Measurements from ENCODE around the gene ERI3. TPM values are rescaled to one million over a fixed set of nuclear protein-coding genes. Genes with fewer than 3 reads are reported as not detected.

ERI3 gene
- polyA plus RNA-seq, 2 of the 4 experiments (the other 2 are of a cell fraction), result 43.4 to 44.7 TPM

DNA sequence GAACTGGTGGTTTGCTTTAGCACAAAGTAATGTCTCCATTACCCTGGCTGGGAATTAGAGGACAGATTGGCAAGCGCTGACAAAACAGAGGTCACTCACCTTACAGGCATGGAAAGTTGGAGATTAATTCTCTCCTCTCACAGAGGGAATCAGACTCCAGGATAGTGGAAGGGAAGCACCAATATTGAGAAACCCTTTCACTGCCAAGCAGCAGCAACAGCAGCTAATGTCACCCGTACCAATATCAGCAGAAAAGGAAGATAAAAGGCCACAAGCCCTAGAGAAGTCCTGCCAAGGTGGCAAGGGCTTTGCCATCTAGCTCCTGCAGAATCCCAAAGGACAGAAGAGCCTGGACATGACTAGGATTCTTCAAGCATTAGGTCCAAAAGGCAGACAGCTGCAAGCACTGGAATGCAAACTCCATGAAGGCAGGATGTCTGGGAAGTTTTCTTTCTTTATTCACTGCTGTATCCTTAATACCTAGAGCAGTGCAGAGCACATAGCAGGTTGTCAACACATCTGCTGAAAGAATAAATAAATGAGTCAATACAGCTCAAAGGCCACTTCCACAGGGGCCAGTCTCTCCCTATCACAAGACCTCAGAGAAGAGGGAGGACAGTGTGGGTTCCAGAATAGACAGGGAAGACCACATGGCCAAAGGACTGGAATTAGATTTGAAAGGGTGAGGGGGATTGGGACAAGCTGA, 57.2 kb downstream of the ERI3 start:
- ATAC-seq (no peak), FAIRE-seq (no peak), DNase-seq (ENCODE audit: low read depth in 1 of 2, low spot score in 1 of 2) (no peak)
- ChIA-PET POLR2A (no interaction called here), CTCF (interaction anchor here (0.9 to 3.2 kb wide), 2 partner anchors 15 to 80 kb away, joined by 3 to 12 read pairs; no protein-coding TSS in a partner anchor)
- Histone ChIP-seq H3K27ac (no peak overlapping the region), H3K4me2 (no peak overlapping the region), H3K4me3 (no peak overlapping the region), H3K9me3 (no peaks in the 10 kb centered on the region), H3K4me1 (no peaks in the 10 kb centered on the region)
- no peak for TF ChIP-seq MYC (IDR thresholded peaks at IDR 0.05; ENCODE audit: borderline replicate concordance, low read length)
- 91% methylated on average over 2 of the region's 2 CpGs for WGBS (ENCODE audit: missing lambda C conversion rate)

DNA sequence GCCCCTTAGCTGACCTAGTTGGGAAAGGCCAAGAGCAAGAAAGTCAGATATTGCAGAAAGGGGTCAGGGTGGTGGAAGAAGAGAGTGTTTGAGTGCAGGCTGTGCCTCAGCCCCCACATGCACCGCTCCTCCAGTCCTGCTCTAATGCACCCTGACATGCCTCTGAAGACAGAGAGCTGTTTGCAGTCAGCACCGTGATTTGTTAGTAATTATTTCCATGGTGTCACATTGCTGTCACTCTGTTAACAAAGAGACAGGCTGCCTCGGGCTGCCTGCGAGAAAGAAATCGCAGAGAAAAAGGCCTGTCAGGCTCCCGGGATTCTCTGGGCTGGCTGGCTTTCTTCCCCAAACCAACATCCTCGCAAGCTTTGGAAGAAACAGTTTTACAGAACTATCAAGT, 58.3 kb downstream of the ERI3 start:
- no peak overlapping the region for H3K4me3 ChIP-seq
- ATAC-seq, result no peak
- no peaks in the 10 kb centered on the region for H3K9me3 ChIP-seq
- POLR2A ChIA-PET, result no interaction called here
- WGBS (ENCODE audit: missing lambda C conversion rate), result 92% methylated on average over 7 of the region's 7 CpGs
- no peak for FAIRE-seq
- no peak for DNase-seq (ENCODE audit: low read depth in 1 of 2, low spot score in 1 of 2)
- H3K27ac ChIP-seq, result no peak overlapping the region
- CTCF ChIA-PET, result interaction anchor here (3.2 kb wide), 1 partner anchor 79 kb away, joined by 12 read pairs; no protein-coding TSS in a partner anchor
- no peak for TF ChIP-seq FOSB (CRISPR knock-in tag; IDR thresholded peaks at IDR 0.05)
- TF ChIP-seq ZSCAN20 (CRISPR knock-in tag; IDR thresholded peaks at IDR 0.05), result no peak
- no peak for TF ChIP-seq RARB (CRISPR knock-in tag; IDR thresholded peaks at IDR 0.05)
- TF ChIP-seq, protein P1, sequence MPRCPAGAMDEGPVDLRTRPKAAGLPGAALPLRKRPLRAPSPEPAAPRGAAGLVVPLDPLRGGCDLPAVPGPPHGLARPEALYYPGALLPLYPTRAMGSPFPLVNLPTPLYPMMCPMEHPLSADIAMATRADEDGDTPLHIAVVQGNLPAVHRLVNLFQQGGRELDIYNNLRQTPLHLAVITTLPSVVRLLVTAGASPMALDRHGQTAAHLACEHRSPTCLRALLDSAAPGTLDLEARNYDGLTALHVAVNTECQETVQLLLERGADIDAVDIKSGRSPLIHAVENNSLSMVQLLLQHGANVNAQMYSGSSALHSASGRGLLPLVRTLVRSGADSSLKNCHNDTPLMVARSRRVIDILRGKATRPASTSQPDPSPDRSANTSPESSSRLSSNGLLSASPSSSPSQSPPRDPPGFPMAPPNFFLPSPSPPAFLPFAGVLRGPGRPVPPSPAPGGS (IDR thresholded peaks at IDR 0.05), result no peak
- TF ChIP-seq HEYL (CRISPR knock-in tag; IDR thresholded peaks at IDR 0.05), result no peak
- no peak for TF ChIP-seq ZFP36 (IDR thresholded peaks at IDR 0.05; ENCODE audit: borderline replicate concordance, partially characterized antibody)
- no peak for TF ChIP-seq ZC3H11A (IDR thresholded peaks at IDR 0.05)
- no peak for TF ChIP-seq ESRRA (IDR thresholded peaks at IDR 0.05; ENCODE audit: borderline replicate concordance, low read length)
- no peak for TF ChIP-seq NPAS2 (CRISPR knock-in tag; IDR thresholded peaks at IDR 0.05; ENCODE audit: borderline replicate concordance)
- no peak for TF ChIP-seq RCOR1 (IDR thresholded peaks at IDR 0.05; ENCODE audit: low read depth, low read length)
- TF ChIP-seq FOXS1 (CRISPR knock-in tag; IDR thresholded peaks at IDR 0.05), result no peak
- TF ChIP-seq KDM5A (IDR thresholded peaks at IDR 0.05), result no peak
- TF ChIP-seq HOXB13 (CRISPR knock-in tag; IDR thresholded peaks at IDR 0.05; ENCODE audit: low read depth), result no peak
- no peak for TF ChIP-seq EHMT2 (IDR thresholded peaks at IDR 0.05; ENCODE audit: low read depth)
- no peak for TF ChIP-seq CBX2 (IDR thresholded peaks at IDR 0.05; ENCODE audit: borderline replicate concordance, low read depth)
- TF ChIP-seq, protein P2, sequence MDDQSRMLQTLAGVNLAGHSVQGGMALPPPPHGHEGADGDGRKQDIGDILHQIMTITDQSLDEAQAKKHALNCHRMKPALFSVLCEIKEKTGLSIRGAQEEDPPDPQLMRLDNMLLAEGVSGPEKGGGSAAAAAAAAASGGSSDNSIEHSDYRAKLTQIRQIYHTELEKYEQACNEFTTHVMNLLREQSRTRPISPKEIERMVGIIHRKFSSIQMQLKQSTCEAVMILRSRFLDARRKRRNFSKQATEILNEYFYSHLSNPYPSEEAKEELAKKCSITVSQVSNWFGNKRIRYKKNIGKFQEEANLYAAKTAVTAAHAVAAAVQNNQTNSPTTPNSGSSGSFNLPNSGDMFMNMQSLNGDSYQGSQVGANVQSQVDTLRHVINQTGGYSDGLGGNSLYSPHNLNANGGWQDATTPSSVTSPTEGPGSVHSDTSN (IDR thresholded peaks at IDR 0.05), result no peak
- TF ChIP-seq POLR2A (IDR thresholded peaks at IDR 0.05; ENCODE audit: low read length), result no peak
- no peaks in the 10 kb centered on the region for H3K4me1 ChIP-seq
- H3K4me2 ChIP-seq, result no peak overlapping the region

DNA sequence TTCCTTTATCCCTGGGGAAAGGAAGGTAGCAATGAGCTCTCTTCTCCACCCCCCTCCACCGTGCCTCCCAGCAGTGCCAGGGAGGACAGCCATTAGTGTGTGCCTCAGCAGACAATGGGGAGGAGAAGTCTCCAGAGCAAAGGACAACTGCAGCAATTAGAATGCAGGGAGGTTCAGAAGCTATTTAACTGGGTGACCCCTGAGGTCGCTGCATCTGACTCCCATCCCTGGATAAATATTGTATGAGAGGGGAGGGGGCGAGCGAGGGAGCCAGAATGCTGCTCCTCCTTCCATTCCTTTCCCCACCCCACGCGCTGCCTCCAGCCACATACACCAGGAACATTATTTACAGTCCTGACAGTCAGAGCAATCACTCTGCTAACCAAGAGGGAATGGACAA, 59.0 kb downstream of the ERI3 start:
- no peak for ATAC-seq
- Histone ChIP-seq H3K9me3 (no peaks in the 10 kb centered on the region), H3K4me2 (no peak overlapping the region), H3K4me3 (no peak overlapping the region), H3K27ac (no peak overlapping the region), H3K4me1 (no peaks in the 10 kb centered on the region)
- CTCF ChIA-PET, result interaction anchor here (1.1 to 3.2 kb wide), 4 partner anchors 15 to 78 kb away, joined by 3 to 12 read pairs (median 4); no protein-coding TSS in a partner anchor
- DNase-seq (ENCODE audit: low read depth in 1 of 2, low spot score in 1 of 2), result no peak
- TF ChIP-seq EHF (CRISPR knock-in tag; IDR thresholded peaks at IDR 0.05), result no peak
- TF ChIP-seq JUN (IDR thresholded peaks at IDR 0.05), result no peak
- TF ChIP-seq, protein P3, sequence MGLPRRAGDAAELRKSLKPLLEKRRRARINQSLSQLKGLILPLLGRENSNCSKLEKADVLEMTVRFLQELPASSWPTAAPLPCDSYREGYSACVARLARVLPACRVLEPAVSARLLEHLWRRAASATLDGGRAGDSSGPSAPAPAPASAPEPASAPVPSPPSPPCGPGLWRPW (IDR thresholded peaks at IDR 0.05), result no peak
- TF ChIP-seq FOXS1 (CRISPR knock-in tag; IDR thresholded peaks at IDR 0.05), result no peak
- no peak for TF ChIP-seq CBX8 (IDR thresholded peaks at IDR 0.05)
- TF ChIP-seq TP53 (CRISPR knock-in tag; IDR thresholded peaks at IDR 0.05), result no peak
- no peak for TF ChIP-seq RNF2 (IDR thresholded peaks at IDR 0.05; ENCODE audit: borderline replicate concordance, low read depth)
- TF ChIP-seq HOXB13 (CRISPR knock-in tag; IDR thresholded peaks at IDR 0.05; ENCODE audit: low read depth), result no peak
- no peak for TF ChIP-seq HEYL (CRISPR knock-in tag; IDR thresholded peaks at IDR 0.05)
- TF ChIP-seq, protein P4, sequence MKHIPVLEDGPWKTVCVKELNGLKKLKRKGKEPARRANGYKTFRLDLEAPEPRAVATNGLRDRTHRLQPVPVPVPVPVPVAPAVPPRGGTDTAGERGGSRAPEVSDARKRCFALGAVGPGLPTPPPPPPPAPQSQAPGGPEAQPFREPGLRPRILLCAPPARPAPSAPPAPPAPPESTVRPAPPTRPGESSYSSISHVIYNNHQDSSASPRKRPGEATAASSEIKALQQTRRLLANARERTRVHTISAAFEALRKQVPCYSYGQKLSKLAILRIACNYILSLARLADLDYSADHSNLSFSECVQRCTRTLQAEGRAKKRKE (CRISPR knock-in tag; IDR thresholded peaks at IDR 0.05; ENCODE audit: low read depth), result no peak
- no peak for FAIRE-seq
- POLR2A ChIA-PET, result no interaction called here
- 88% methylated on average over 5 of the region's 6 CpGs for WGBS (ENCODE audit: missing lambda C conversion rate)
